Esophagus muscularis mucosa (tissue), 4 donors: ENCODE data around the gene PCDHGA1.

Experiments used
- CTCF ChIP-seq, 3 experiments: fragments of 200-600 bp in 2 of 3; fragments of 450-650 bp in 1 of 3; sonication (generic) in 2 of 3; IDR thresholded peaks; one replicate each; pipeline ENCODE4 v1.5.1; 2017 to 2019; ENCODE audit warnings: antibody characterized with exemption in 3 of 3, mild to moderate bottlenecking in 2 of 3, moderate library complexity in 1 of 3
- EP300 ChIP-seq: sonication (generic); formaldehyde crosslinking; IDR thresholded peaks from one replicate; pipeline ENCODE4 v1.6.1; 2017; ENCODE audit warnings: antibody characterized with exemption
- POLR2A ChIP-seq: fragments of 450-650 bp; IDR thresholded peaks from one replicate; pipeline ENCODE4 v1.6.1; 2017; ENCODE audit warnings: antibody characterized with exemption, moderate library complexity, mild to moderate bottlenecking, low read depth
- POLR2AphosphoS5 ChIP-seq, 2 donors: sonication (generic); formaldehyde crosslinking; IDR thresholded peaks; one replicate each; pipeline ENCODE4 v1.6.1; 2017; ENCODE audit warnings: antibody characterized with exemption in 2 of 2

DNA sequence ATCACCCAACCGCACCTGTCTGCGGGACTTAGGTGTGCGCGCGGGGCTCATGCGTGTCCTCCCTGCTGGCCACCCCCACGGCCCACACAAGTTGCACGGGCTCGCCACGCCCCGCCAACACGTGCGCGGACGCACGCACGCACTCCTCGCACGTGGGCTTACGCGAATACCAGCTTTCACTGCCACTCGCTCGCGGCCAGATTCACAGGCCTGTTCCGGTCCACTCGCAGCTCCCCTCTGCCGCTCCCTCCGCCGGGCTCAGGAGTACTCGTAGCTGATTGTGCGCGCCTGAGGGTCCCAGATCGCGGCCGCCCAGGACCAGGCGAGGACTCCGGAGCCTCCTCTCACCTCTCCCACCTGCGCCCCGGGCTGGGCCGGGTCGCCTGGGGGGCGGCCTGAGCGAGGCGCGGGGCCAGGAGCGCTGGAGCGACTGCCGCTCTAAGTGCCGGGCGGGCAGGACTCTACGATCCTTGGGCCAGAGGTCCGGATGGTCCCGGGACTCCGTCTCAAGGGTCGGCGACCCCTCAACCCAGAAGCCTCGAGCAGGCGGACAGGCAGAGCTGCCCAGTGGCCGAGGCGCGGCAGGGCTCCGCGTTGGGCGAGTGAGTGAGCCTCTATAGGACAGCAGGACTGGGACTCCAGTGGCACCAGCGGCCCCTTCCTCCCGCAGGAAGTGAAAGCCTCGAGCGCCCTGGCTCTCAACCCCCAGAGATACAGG is 162.0 kb downstream of the PCDHGA1 start:
- no peak for TF ChIP-seq CTCF (IDR thresholded peaks at IDR 0.05)
- TF ChIP-seq POLR2AphosphoS5 (IDR thresholded peaks at IDR 0.05) = no peak
- TF ChIP-seq POLR2A = no peak
- no peak for TF ChIP-seq EP300
